Neural cell (in vitro differentiated cells): ENCODE data around the gene BTN1A1. TPM values are rescaled to one million over a fixed set of nuclear protein-coding genes. Genes with fewer than 3 reads are reported as not detected.

ENCODE experiments used
- H2AFZ ChIP-seq: fragments of 200-600, 300-800 bp; sonication (generic), shearing (Covaris generic); 2 replicates; pipeline ENCODE4 v1.6.0; 2014; ENCODE audit warnings: low read depth, mild to moderate bottlenecking, antibody characterized with exemption, low read length, moderate library complexity
- H3F3A ChIP-seq: fragments of 200-600 bp; shearing (Covaris generic); 2 replicates; pipeline ENCODE4 v1.6.1; 2016; ENCODE audit warnings: mild to moderate bottlenecking, moderate library complexity, mixed read lengths, antibody characterized with exemption, low read length; ENCODE audit not compliant: insufficient read depth, poor library complexity, severe bottlenecking
- H3K27ac ChIP-seq: fragments of 200-600, 300-800 bp; sonication (generic), shearing (Covaris generic); 2 replicates; pipeline ENCODE4 v1.5.1; 2014; ENCODE audit warnings: mild to moderate bottlenecking, low read length, moderate library complexity
- H3K27me3 ChIP-seq: fragments of 300-800, 200-600 bp; sonication (generic), shearing (Covaris generic); 2 replicates; pipeline ENCODE4 v1.6.0; 2014; ENCODE audit warnings: mild to moderate bottlenecking, low read depth, low read length, moderate library complexity; ENCODE audit not compliant: insufficient read depth
- H3K36me3 ChIP-seq: fragments of 300-800, 200-600 bp; sonication (generic), shearing (Covaris generic); 2 replicates; pipeline ENCODE4 v1.5.1; 2014; ENCODE audit warnings: mild to moderate bottlenecking, antibody characterized with exemption, low read length, moderate library complexity; ENCODE audit not compliant: insufficient read depth
- H3K4me2 ChIP-seq: fragments of 300-800, 200-600 bp; sonication (generic), shearing (Covaris generic); 2 replicates; pipeline ENCODE4 v1.6.0; 2014; ENCODE audit warnings: mild to moderate bottlenecking, low read length
- H3K4me3 ChIP-seq: fragments of 300-800, 200-600 bp; sonication (generic), shearing (Covaris generic); 2 replicates; pipeline ENCODE4 v1.5.1; 2014; ENCODE audit warnings: mild to moderate bottlenecking, low read length, moderate library complexity
- H3K79me2 ChIP-seq: fragments of 200-600 bp; shearing (Covaris generic); replicated peaks from 2 replicates; pipeline ENCODE4 v1.6.0; 2014; ENCODE audit warnings: mild to moderate bottlenecking, low read length, moderate library complexity; ENCODE audit not compliant: insufficient read depth
- H3K9ac ChIP-seq: fragments of 300-800, 200-600 bp; sonication (generic), shearing (Covaris generic); 2 replicates; pipeline ENCODE4 v1.6.1; 2016; ENCODE audit warnings: mild to moderate bottlenecking, low read length, mixed read lengths
- H3K9me2 ChIP-seq: fragments of 200-600 bp; shearing (Covaris generic); 2 replicates; pipeline ENCODE4 v1.6.1; 2016; ENCODE audit warnings: mild to moderate bottlenecking, low read length, mixed read lengths; ENCODE audit not compliant: insufficient read depth
- H3K9me3 ChIP-seq: fragments of 200-600, 300-800 bp; sonication (generic), shearing (Covaris generic); 2 replicates; pipeline ENCODE4 v1.6.1; 2016; ENCODE audit warnings: mild to moderate bottlenecking, mixed run types, low read length, moderate library complexity, mixed read lengths
- H4K20me1 ChIP-seq: fragments of 200-600 bp; shearing (Covaris generic); 2 replicates; pipeline ENCODE4 v1.6.1; 2016; ENCODE audit warnings: mild to moderate bottlenecking, mixed run types; ENCODE audit not compliant: insufficient read depth
- EP300 ChIP-seq: fragments of 450-650 bp; conservative IDR thresholded peaks from 2 replicates; pipeline ENCODE4 v1.6.1; 2014; ENCODE audit warnings: antibody characterized with exemption, mild to moderate bottlenecking, moderate library complexity; ENCODE audit not compliant: poor library complexity, severe bottlenecking
- EZH2 ChIP-seq: fragments of 200-600, 300-800 bp; shearing (Covaris generic), sonication (generic); IDR thresholded peaks from 2 replicates; pipeline ENCODE4 v1.6.1; 2014; ENCODE audit warnings: antibody characterized with exemption, low read length, borderline replicate concordance, mild to moderate bottlenecking; ENCODE audit not compliant: insufficient read depth, poor library complexity, severe bottlenecking
- MXI1 ChIP-seq: fragments of 450-650 bp; conservative IDR thresholded peaks from 2 replicates; pipeline ENCODE4 v1.6.1; 2014; ENCODE audit warnings: antibody characterized with exemption, mild to moderate bottlenecking; ENCODE audit not compliant: poor library complexity, severe bottlenecking
- POLR2AphosphoS5 ChIP-seq: IDR thresholded peaks from 2 replicates; pipeline ENCODE4 v1.6.1; 2012
- RAD21 ChIP-seq: fragments of 450-650 bp; conservative IDR thresholded peaks from 2 replicates; pipeline ENCODE4 v1.6.1; 2014; ENCODE audit warnings: antibody characterized with exemption, mild to moderate bottlenecking, moderate library complexity
- REST ChIP-seq: IDR thresholded peaks from 2 replicates; pipeline ENCODE4 v1.6.1; 2012; ENCODE audit warnings: borderline replicate concordance
- SMC3 ChIP-seq: fragments of 450-650 bp; conservative IDR thresholded peaks from 2 replicates; pipeline ENCODE4 v1.6.1; 2014; ENCODE audit warnings: antibody characterized with exemption, mild to moderate bottlenecking, moderate library complexity; ENCODE audit not compliant: poor library complexity
- TAF1 ChIP-seq: IDR thresholded peaks from 2 replicates; pipeline ENCODE4 v1.6.1; 2012; ENCODE audit warnings: low read depth
- polyA plus RNA-seq: library from polyadenylated mRNA; depleted of rRNA; stranded (reverse); fragments of >200 nt; gene quantifications from 2 replicates; pipeline ENCODE4 v1.2.3, GENCODE V29; 2014
- TF ChIP-seq, protein P1 (sequence below): fragments of 450-650 bp; IDR thresholded peaks from 2 replicates; pipeline ENCODE4 v1.5.1; 2014; ENCODE audit warnings: antibody characterized with exemption, mild to moderate bottlenecking, moderate library complexity; ENCODE audit not compliant: poor library complexity, severe bottlenecking

The BTN1A1 gene
- polyA plus RNA-seq, 1 donor from 2014 or later, result not detected

GRCh38 chr6:26477426-26477825 lies 22.7 kb upstream of the BTN1A1 start:
- H3K27ac ChIP-seq, result no peak overlapping the region
- H3K79me2 ChIP-seq, result no peaks in the 10 kb centered on the region
- no peaks in the 10 kb centered on the region for H3K36me3 ChIP-seq
- H3F3A ChIP-seq, result no peaks in the 10 kb centered on the region
- no peak overlapping the region for H3K4me2 ChIP-seq
- no peak overlapping the region for H3K9ac ChIP-seq
- TF ChIP-seq MXI1 (no peak), REST (no peak), POLR2AphosphoS5 (no peak), TAF1 (no peak), EZH2 (no peak), SMC3 (no peak), RAD21 (no peak), EP300 (no peak)
- TF ChIP-seq, protein P1, sequence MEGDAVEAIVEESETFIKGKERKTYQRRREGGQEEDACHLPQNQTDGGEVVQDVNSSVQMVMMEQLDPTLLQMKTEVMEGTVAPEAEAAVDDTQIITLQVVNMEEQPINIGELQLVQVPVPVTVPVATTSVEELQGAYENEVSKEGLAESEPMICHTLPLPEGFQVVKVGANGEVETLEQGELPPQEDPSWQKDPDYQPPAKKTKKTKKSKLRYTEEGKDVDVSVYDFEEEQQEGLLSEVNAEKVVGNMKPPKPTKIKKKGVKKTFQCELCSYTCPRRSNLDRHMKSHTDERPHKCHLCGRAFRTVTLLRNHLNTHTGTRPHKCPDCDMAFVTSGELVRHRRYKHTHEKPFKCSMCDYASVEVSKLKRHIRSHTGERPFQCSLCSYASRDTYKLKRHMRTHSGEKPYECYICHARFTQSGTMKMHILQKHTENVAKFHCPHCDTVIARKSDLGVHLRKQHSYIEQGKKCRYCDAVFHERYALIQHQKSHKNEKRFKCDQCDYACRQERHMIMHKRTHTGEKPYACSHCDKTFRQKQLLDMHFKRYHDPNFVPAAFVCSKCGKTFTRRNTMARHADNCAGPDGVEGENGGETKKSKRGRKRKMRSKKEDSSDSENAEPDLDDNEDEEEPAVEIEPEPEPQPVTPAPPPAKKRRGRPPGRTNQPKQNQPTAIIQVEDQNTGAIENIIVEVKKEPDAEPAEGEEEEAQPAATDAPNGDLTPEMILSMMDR, result no peak
- H3K9me3 ChIP-seq, result no peaks in the 10 kb centered on the region
- H4K20me1 ChIP-seq, result no peaks in the 10 kb centered on the region
- H3K4me3 ChIP-seq, result no peak overlapping the region
- no peaks in the 10 kb centered on the region for H3K9me2 ChIP-seq
- no peaks in the 10 kb centered on the region for H3K27me3 ChIP-seq
- H2AFZ ChIP-seq, result no peak overlapping the region

DNA sequence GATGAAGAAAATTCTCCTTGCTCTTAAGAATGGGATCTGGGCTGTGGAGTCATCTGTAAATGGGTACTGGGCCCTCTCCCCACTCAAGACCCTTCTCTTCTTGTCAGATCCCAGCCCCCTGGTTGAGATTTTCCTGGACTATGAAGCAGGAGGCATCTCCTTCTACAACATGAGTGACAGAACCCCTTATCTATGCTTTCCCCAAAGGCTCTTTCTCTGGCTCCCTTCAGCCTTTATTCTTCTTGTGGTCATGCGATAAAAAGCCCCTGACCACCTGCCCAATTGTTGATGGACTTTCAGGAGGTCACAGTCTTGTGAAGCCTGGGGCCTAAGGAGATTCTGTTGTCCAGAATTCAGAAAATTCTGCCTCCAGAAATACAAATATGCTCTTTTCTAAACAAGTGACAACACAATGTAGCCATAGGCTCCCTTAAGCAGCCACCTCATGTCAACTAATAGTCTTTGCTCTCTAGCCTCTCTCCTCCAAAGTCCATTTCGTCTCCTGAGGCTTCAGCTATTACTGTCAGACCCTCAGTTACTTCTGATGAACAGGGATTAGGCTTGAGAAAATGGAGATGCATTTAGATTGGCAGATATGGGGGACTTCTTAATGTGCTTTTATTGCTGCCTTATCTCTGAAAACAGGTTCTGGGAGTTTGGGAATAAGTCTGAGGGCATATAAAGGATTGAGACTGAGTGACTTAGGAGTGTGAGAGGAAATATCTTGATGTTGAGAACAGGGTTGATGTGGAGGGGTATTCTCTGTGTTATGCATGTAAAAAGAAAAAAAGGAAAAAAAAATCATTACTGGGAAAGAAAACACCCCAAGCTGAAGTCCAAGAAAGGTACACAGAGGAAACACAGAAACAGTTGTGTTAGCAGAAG lies 21.8 kb upstream of the BTN1A1 start:
- no peak overlapping the region for H3K27ac ChIP-seq
- no peaks in the 10 kb centered on the region for H3K27me3 ChIP-seq
- H3K4me3 ChIP-seq, result no peak overlapping the region

More for the DNA sequence above, 21.8 kb upstream of the BTN1A1 start:
- Histone ChIP-seq H3F3A (no peaks in the 10 kb centered on the region), H3K4me2 (no peak overlapping the region), H3K9ac (no peak overlapping the region), H3K36me3 (no peaks in the 10 kb centered on the region), H4K20me1 (no peaks in the 10 kb centered on the region), H3K9me2 (no peaks in the 10 kb centered on the region), H3K9me3 (no peaks in the 10 kb centered on the region), H3K79me2 (no peaks in the 10 kb centered on the region), H2AFZ (no peak overlapping the region)
- TF ChIP-seq POLR2AphosphoS5 (no peak), EZH2 (no peak), SMC3 (no peak), EP300 (no peak), REST (no peak), RAD21 (no peak), MXI1 (no peak), TAF1 (no peak)
- TF ChIP-seq, protein P1, result no peak
